ENCODE results near the gene HIPK2. TPM values are rescaled to one million over a fixed set of nuclear protein-coding genes. Genes with fewer than 3 reads are reported as not detected.

The HIPK2 gene
- total RNA-seq, 1 donor from 2014 or later, result 75.8 TPM

DNA sequence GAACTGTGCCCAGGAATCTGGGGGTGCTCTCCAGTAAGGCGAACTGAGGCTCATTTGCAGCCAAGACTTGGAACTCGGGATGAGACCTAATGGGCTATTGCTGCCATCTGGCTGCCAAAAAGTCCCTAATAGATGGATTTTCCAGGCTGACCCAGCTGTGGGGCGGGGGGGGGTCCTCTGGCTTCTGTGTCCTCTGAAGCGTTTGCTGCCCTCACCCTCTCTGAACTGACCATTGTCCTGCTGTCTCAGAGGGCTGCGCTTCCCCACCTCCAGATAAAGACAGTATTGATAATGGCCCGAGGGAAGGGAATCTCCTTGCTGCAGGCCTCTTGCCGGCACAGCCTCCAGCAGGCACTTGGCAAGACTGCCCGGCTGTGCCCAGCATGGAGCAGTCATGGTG, 207.7 kb downstream of the HIPK2 start:
- DNase-seq (ENCODE audit: low spot score in 2 of 2, unreplicated experiment in 2 of 2), result no peak
- Mint-ChIP-seq H3K27ac (no peak overlapping the region), H3K9me3 (no peaks in the 10 kb centered on the region)

GRCh38 chr7:139568813-139569490, 208.8 kb downstream of the HIPK2 start:
- no peak for DNase-seq (ENCODE audit: low spot score in 2 of 2, unreplicated experiment in 2 of 2)
- H3K27me3 Mint-ChIP-seq (ENCODE audit: low read depth), result no peaks in the 10 kb centered on the region
- no peak overlapping the region for H3K27ac Mint-ChIP-seq

More for the DNA sequence above, 207.7 kb downstream of the HIPK2 start:
- Mint-ChIP-seq H3K27me3 (ENCODE audit: low read depth) (no peaks in the 10 kb centered on the region), H3K4me1 (no peaks in the 10 kb centered on the region), H3K4me3 (no peak overlapping the region), H3K36me3 (peaks cover 35% of the 10 kb centered on the region)
- TF ChIP-seq, protein P1, sequence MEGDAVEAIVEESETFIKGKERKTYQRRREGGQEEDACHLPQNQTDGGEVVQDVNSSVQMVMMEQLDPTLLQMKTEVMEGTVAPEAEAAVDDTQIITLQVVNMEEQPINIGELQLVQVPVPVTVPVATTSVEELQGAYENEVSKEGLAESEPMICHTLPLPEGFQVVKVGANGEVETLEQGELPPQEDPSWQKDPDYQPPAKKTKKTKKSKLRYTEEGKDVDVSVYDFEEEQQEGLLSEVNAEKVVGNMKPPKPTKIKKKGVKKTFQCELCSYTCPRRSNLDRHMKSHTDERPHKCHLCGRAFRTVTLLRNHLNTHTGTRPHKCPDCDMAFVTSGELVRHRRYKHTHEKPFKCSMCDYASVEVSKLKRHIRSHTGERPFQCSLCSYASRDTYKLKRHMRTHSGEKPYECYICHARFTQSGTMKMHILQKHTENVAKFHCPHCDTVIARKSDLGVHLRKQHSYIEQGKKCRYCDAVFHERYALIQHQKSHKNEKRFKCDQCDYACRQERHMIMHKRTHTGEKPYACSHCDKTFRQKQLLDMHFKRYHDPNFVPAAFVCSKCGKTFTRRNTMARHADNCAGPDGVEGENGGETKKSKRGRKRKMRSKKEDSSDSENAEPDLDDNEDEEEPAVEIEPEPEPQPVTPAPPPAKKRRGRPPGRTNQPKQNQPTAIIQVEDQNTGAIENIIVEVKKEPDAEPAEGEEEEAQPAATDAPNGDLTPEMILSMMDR (IDR thresholded peaks at IDR 0.05; ENCODE audit: unreplicated experiment), result no peak

DNA sequence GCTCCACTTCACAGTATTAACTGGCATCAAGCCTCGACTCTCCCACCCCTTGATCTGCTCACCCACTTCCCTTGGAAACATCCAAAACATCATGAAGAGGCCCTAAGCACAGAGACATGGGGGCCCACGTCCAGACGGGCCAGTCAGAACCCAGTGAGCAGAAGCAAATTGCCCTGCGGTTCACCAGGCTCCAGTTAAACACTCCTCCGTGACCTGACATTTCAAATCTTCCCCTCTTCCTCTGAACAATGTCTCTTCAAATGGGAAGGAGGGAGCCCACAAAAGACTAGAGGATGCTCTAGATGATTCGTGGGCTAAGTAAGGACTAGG, 209.5 kb downstream of the HIPK2 start:
- Mint-ChIP-seq H3K4me1 (no peaks in the 10 kb centered on the region), H3K27me3 (ENCODE audit: low read depth) (no peaks in the 10 kb centered on the region), H3K4me3 (no peak overlapping the region), H3K27ac (no peak overlapping the region), H3K36me3 (peaks cover 36% of the 10 kb centered on the region), H3K9me3 (no peaks in the 10 kb centered on the region)
- DNase-seq (ENCODE audit: low spot score in 2 of 2, unreplicated experiment in 2 of 2), result no peak
- TF ChIP-seq, protein P1 (IDR thresholded peaks at IDR 0.05; ENCODE audit: unreplicated experiment), result no peak

More at GRCh38 chr7:139568813-139569490, 208.8 kb downstream of the HIPK2 start:
- Mint-ChIP-seq H3K36me3 (peaks cover 35% of the 10 kb centered on the region), H3K9me3 (no peaks in the 10 kb centered on the region), H3K4me3 (no peak overlapping the region), H3K4me1 (no peaks in the 10 kb centered on the region)
- TF ChIP-seq, protein P1 (IDR thresholded peaks at IDR 0.05; ENCODE audit: unreplicated experiment), result no peak

GRCh38 chr7:139567647-139568345, 210.0 kb downstream of the HIPK2 start:
- H3K4me3 Mint-ChIP-seq, result no peak overlapping the region
- H3K9me3 Mint-ChIP-seq, result no peaks in the 10 kb centered on the region
- H3K27ac Mint-ChIP-seq, result no peak overlapping the region
- H3K36me3 Mint-ChIP-seq, result peaks cover 37% of the 10 kb centered on the region
- TF ChIP-seq, protein P1 (IDR thresholded peaks at IDR 0.05; ENCODE audit: unreplicated experiment), result no peak
- DNase-seq (ENCODE audit: low spot score in 2 of 2, unreplicated experiment in 2 of 2), result no peak
- no peaks in the 10 kb centered on the region for H3K4me1 Mint-ChIP-seq
- H3K27me3 Mint-ChIP-seq (ENCODE audit: low read depth), result no peaks in the 10 kb centered on the region

DNA sequence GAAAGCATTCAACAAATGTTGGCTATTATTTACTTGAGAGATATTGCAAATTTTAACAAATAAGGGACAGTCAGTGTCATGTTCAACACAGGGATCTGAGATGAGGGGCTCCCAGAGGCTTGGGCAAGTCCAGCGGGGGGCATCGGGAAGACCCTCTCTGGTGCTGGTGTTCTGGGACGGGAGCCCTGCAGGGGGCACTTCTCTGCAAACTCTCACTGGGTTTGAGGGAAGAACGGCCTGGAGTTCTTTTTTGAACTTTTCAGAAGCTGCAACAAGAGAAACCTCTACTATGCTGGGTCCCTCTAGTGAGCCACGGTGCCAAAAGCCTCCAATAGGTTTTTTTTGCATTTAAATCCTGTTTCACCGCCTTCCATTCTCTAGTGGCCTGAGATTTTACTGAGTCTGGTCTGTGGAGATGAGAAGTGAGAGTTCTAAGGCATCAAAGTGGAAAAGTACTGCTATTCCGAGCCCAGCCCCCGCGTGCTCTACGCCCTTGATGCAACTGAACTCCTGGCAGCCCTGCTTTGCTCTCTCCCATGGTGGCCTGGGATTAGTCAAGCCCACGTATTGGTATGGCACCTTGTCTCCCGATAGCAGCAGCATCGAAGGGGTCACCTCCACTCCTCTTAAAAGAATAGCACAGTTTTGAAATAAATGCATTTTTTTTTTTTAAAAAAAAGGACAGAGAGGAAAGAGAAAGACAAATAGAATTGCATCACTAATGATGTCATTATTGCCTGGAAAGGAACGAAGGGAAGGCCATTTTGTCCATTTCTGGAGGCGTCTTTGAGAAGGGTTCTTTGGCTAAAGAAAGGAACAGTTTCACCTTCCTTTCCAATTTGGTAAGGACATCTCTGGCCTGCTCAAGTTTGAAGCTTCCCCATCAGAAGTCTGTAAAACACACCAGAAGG, 210.8 kb downstream of the HIPK2 start:
- Mint-ChIP-seq H3K36me3 (peaks cover 37% of the 10 kb centered on the region), H3K27me3 (ENCODE audit: low read depth) (no peaks in the 10 kb centered on the region), H3K4me3 (no peak overlapping the region), H3K4me1 (no peaks in the 10 kb centered on the region), H3K9me3 (no peaks in the 10 kb centered on the region), H3K27ac (no peak overlapping the region)
- TF ChIP-seq, protein P1 (IDR thresholded peaks at IDR 0.05; ENCODE audit: unreplicated experiment), result no peak
- no peak for DNase-seq (ENCODE audit: low spot score in 2 of 2, unreplicated experiment in 2 of 2)

Data from mesothelial cell of epicardium (in vitro differentiated cells).